Testis (tissue), 3 donors: Measurements from ENCODE around the gene DCN. TPM values are rescaled to one million over a fixed set of nuclear protein-coding genes. Genes with fewer than 3 reads are reported as not detected.

ENCODE experiments used
- DNase-seq: peaks from one replicate; pipeline ENCODE4 v3.0.0-alpha.2; 2019
- H3K27ac ChIP-seq, 2 donors: fragments of 200-600 bp; sonication (generic); one replicate each; pipeline ENCODE4 v1.5.1; 2019
- H3K27me3 ChIP-seq: fragments of 200-600 bp; sonication (generic); one replicate; pipeline ENCODE4 v1.5.1; 2019
- H3K36me3 ChIP-seq: fragments of 200-600 bp; sonication (generic); one replicate; pipeline ENCODE4 v1.5.1; 2017; ENCODE audit warnings: low read depth; ENCODE audit errors: missing control alignments
- H3K4me1 ChIP-seq: fragments of 200-600 bp; sonication (generic); one replicate; pipeline ENCODE4 v1.5.1; 2019
- H3K4me3 ChIP-seq, 2 donors: fragments of 200-600 bp; sonication (generic); one replicate each; pipeline ENCODE4 v1.5.1; 2017 to 2019
- H3K9me3 ChIP-seq: fragments of 200-600 bp; sonication (generic); one replicate; pipeline ENCODE4 v1.5.1; 2017
- POLR2A ChIP-seq: fragments of 450-650 bp; IDR thresholded peaks from one replicate; pipeline ENCODE4 v1.6.1; 2017; ENCODE audit warnings: antibody characterized with exemption, mild to moderate bottlenecking, moderate library complexity
- WGBS, 2 donors: methylation state at CpG; one replicate each; pipeline ENCODE4 v1.1.5; 2018; 5-methylcytosine and 5-hydroxymethylcytosine counted together
- intact Hi-C: fragments of 100-400 bp; cut with DNase I; formaldehyde crosslinking; loops from one replicate; pipeline ENCODE4 v1.15.1; 2023; ENCODE audit warnings: low total_unique reads
- polyA plus RNA-seq: library from polyadenylated mRNA; stranded (reverse); fragments of 350-450 nt; fragmentation: Illumina TruSeq; extraction: RNeasy Lipid Tissue Mini Kit (QIAGEN cat#74804); gene quantifications from one replicate; pipeline ENCODE4 v1.2.3, GENCODE V29; 2014; ENCODE audit warnings: low read depth, low replicate concordance; ENCODE audit not compliant: insufficient read depth
- total RNA-seq, 2 donors: library from RNA; depleted of rRNA; stranded (reverse); fragments of >200 nt; gene quantifications; one replicate each; pipeline ENCODE4 v1.2.3, GENCODE V29; 2016
- TF ChIP-seq, protein P1 (sequence below), 3 experiments: fragments of 450-650 bp in 2 of 3; fragments of 200-600 bp in 1 of 3; sonication (generic) in 1 of 3; IDR thresholded peaks; one replicate each; pipeline ENCODE4 v1.5.1; 2016 to 2019; ENCODE audit warnings: antibody characterized with exemption in 3 of 3, mild to moderate bottlenecking in 2 of 3, moderate library complexity in 1 of 3

The DCN gene
- total and polyA plus RNA-seq, 3 donors from 2014 or later, result 144 to 1,453 (median 329) TPM

- intact Hi-C loops, result no loop called here
- WGBS, 2 donors, result 90 to 96% methylated on average over 1 of the region's 1 CpG
Observed at GRCh38 chr12:91133871-91134270, 48.7 kb downstream of the DCN start.

DNA sequence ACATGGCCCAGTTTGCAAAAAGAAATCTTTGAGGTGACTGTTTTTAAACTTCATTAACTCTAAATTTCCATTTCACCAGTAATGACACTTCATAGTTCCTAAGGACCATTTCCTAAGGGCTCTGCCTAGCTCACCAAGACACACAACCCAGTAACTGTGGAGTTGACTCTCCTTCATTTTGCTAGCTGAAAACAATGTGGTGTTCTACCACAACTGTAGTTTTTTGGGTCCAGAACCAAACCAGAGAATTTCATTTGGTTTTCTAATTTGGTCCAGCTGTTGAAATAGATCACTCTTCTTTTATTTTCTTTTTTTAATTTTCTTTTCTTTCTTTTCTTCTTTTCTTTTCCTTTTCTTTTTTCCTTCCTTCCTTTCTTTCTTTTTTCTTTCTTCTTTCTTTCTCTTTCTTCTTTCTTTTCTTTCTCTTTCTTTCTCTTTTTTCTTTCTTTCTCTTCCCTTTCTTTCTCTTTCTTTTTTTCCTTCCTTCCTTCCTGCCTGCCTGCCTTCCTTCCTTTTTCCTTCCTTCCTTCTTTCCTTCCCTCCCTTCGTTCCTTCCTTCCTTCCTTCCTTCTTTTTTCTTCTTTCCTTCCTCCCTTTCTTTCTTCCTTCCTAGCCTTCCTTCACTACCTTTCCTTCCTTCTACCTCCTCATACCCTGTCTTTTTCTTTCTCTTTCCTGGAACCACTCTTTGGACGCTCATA is 52.8 kb downstream of the DCN start:
- Histone ChIP-seq H3K4me3 (no peak overlapping the region), H3K27me3 (no peaks in the 10 kb centered on the region), H3K4me1 (no peaks in the 10 kb centered on the region), H3K27ac (no peak overlapping the region), H3K9me3 (no peaks in the 10 kb centered on the region), H3K36me3 (no peaks in the 10 kb centered on the region)
- TF ChIP-seq POLR2A, result no peak
- TF ChIP-seq, protein P1, sequence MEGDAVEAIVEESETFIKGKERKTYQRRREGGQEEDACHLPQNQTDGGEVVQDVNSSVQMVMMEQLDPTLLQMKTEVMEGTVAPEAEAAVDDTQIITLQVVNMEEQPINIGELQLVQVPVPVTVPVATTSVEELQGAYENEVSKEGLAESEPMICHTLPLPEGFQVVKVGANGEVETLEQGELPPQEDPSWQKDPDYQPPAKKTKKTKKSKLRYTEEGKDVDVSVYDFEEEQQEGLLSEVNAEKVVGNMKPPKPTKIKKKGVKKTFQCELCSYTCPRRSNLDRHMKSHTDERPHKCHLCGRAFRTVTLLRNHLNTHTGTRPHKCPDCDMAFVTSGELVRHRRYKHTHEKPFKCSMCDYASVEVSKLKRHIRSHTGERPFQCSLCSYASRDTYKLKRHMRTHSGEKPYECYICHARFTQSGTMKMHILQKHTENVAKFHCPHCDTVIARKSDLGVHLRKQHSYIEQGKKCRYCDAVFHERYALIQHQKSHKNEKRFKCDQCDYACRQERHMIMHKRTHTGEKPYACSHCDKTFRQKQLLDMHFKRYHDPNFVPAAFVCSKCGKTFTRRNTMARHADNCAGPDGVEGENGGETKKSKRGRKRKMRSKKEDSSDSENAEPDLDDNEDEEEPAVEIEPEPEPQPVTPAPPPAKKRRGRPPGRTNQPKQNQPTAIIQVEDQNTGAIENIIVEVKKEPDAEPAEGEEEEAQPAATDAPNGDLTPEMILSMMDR (IDR thresholded peaks at IDR 0.05), result no peak
- WGBS, 2 donors, result 93 to 95% methylated on average over 2 of the region's 2 CpGs
- intact Hi-C loops, result no loop called here
- DNase-seq, result no peak

More at GRCh38 chr12:91133871-91134270, 48.7 kb downstream of the DCN start:
- no peak overlapping the region for H3K27ac ChIP-seq
- no peak for DNase-seq
- no peaks in the 10 kb centered on the region for H3K9me3 ChIP-seq
- no peaks in the 10 kb centered on the region for H3K27me3 ChIP-seq
- H3K4me1 ChIP-seq, result peaks cover 9% of the 10 kb centered on the region
- TF ChIP-seq, protein P1 (IDR thresholded peaks at IDR 0.05), result no peak
- TF ChIP-seq POLR2A, result no peak
- H3K36me3 ChIP-seq, result no peaks in the 10 kb centered on the region
- H3K4me3 ChIP-seq, result no peak overlapping the region

DNA sequence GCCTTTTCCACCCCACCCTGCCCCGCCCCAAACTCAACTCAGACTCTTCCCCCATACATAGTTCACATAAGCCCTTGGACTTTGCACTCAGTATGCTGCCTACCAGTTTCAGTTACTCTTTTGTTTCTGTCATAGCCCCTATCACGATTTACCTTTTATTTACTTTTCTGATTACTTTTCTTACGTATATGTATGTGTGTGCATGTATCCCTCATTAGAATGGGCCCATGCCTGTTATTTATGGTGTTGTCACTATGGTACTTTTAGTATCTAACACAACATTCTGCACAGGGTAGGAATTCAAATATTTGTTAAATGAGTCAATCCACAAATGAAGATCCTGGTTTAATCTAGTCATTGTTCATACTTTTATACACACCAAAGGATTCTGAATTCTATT is 54.9 kb downstream of the DCN start:
- Histone ChIP-seq H3K9me3 (no peaks in the 10 kb centered on the region), H3K27me3 (no peaks in the 10 kb centered on the region), H3K4me1 (no peaks in the 10 kb centered on the region), H3K36me3 (no peaks in the 10 kb centered on the region), H3K4me3 (no peak overlapping the region), H3K27ac (no peak overlapping the region)
- intact Hi-C loops, result no loop called here
- DNase-seq, result no peak
- 91 to 98% methylated on average over 3 of the region's 3 CpGs for WGBS, 2 donors
- TF ChIP-seq, protein P1 (IDR thresholded peaks at IDR 0.05), result no peak
- no peak for TF ChIP-seq POLR2A

- Histone ChIP-seq H3K27ac (no peak overlapping the region), H3K9me3 (no peaks in the 10 kb centered on the region), H3K36me3 (no peaks in the 10 kb centered on the region), H3K4me3 (no peak overlapping the region), H3K27me3 (no peaks in the 10 kb centered on the region), H3K4me1 (no peaks in the 10 kb centered on the region)
- WGBS, 2 donors, result 94 to 96% methylated on average over 2 of the region's 2 CpGs
- intact Hi-C loops, result no loop called here
- TF ChIP-seq POLR2A, result no peak
- TF ChIP-seq, protein P1 (IDR thresholded peaks at IDR 0.05), result no peak
- DNase-seq, result no peak
Observed at GRCh38 chr12:91127306-91127705, 55.3 kb downstream of the DCN start.

DNA sequence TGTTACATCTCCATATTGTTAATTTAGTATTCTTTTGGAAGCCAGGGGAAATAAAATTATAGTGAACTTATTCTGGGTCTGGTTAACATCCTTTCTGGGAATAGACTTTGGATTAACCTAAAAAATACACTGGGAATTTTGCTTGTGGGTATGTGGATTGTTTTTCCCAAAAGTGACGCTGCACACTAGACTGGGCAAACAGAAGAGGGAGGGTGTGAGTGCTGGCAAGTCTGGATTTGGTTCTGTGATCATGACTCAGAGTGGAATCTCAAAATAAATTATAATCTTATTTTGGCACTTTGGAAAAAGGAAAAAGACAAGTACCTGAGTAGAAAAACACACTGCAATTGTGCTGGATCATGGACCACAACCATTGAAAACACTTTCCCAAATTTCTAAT is 56.1 kb downstream of the DCN start:
- no peaks in the 10 kb centered on the region for H3K4me1 ChIP-seq
- H3K4me3 ChIP-seq, result no peak overlapping the region
- intact Hi-C loops, result no loop called here
- WGBS, 2 donors, result 91 to 100% methylated on average over 1 of the region's 1 CpG
- TF ChIP-seq, protein P1 (IDR thresholded peaks at IDR 0.05), result no peak
- TF ChIP-seq POLR2A, result no peak
- no peaks in the 10 kb centered on the region for H3K9me3 ChIP-seq
- no peak for DNase-seq
- no peaks in the 10 kb centered on the region for H3K36me3 ChIP-seq
- no peaks in the 10 kb centered on the region for H3K27me3 ChIP-seq
- no peak overlapping the region for H3K27ac ChIP-seq
